Gastroesophageal sphincter (tissue), 3 donors: ENCODE measurements around the gene CCR2.

Source experiments
- EP300 ChIP-seq: sonication (generic); formaldehyde crosslinking; IDR thresholded peaks from one replicate; pipeline ENCODE4 v1.6.1; 2017; ENCODE audit warnings: antibody characterized with exemption, mild to moderate bottlenecking
- POLR2A ChIP-seq, 2 donors: fragments of 450-650 bp; IDR thresholded peaks; one replicate each; pipeline ENCODE4 v1.6.1; 2017; ENCODE audit warnings: antibody characterized with exemption in 2 of 2, mild to moderate bottlenecking in 2 of 2, moderate library complexity in 1 of 2
- POLR2AphosphoS5 ChIP-seq: sonication (generic); formaldehyde crosslinking; IDR thresholded peaks from one replicate; pipeline ENCODE4 v1.6.1; 2017; ENCODE audit warnings: antibody characterized with exemption
- TF ChIP-seq, protein P1 (sequence below), 4 experiments: fragments of 200-600 bp in 2 of 4; fragments of 450-650 bp in 2 of 4; sonication (generic) in 1 of 4; IDR thresholded peaks; one replicate each; pipeline ENCODE4 v1.5.1; 2017 to 2019; ENCODE audit warnings: antibody characterized with exemption in 4 of 4, mild to moderate bottlenecking in 2 of 4, moderate library complexity in 2 of 4

DNA sequence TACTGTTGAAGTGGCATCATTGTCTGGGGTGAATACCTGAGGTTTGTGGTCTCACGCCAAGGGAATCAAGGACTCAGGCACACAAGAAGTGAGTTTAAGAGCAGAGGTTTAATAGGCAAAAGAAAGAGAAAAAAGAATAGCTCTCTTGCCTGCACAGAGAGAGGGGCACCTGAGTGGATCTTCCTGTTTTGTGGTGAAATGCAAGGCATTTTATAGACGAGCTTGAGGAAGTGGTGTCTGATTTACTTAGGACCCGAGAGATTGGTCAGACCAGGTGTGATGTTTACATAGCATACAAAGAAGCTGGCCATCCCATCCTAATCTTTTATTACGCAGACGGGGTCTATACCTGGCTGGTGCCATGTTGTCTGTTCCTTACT is 30.0 kb downstream of the CCR2 start:
- TF ChIP-seq, protein P1, sequence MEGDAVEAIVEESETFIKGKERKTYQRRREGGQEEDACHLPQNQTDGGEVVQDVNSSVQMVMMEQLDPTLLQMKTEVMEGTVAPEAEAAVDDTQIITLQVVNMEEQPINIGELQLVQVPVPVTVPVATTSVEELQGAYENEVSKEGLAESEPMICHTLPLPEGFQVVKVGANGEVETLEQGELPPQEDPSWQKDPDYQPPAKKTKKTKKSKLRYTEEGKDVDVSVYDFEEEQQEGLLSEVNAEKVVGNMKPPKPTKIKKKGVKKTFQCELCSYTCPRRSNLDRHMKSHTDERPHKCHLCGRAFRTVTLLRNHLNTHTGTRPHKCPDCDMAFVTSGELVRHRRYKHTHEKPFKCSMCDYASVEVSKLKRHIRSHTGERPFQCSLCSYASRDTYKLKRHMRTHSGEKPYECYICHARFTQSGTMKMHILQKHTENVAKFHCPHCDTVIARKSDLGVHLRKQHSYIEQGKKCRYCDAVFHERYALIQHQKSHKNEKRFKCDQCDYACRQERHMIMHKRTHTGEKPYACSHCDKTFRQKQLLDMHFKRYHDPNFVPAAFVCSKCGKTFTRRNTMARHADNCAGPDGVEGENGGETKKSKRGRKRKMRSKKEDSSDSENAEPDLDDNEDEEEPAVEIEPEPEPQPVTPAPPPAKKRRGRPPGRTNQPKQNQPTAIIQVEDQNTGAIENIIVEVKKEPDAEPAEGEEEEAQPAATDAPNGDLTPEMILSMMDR (IDR thresholded peaks at IDR 0.05): no peak
- TF ChIP-seq POLR2A (IDR thresholded peaks at IDR 0.05): no peak
- no peak for TF ChIP-seq POLR2AphosphoS5
- no peak for TF ChIP-seq EP300
